OCI-LY7 (cell line): ENCODE measurements around the gene DIP2C.

Experiments used
- CTCF ChIP-seq: fragments of 200-600 bp; sonication (generic); conservative IDR thresholded peaks from 2 replicates; pipeline ENCODE4 v1.5.1; 2014; ENCODE audit warnings: mild to moderate bottlenecking, antibody characterized with exemption, low read length, moderate library complexity, mixed read lengths
- EZH2phosphoT487 ChIP-seq: fragments of 200-600 bp; sonication (generic); IDR thresholded peaks from 2 replicates; pipeline ENCODE4 v1.6.1; 2018; ENCODE audit warnings: low read depth, borderline replicate concordance, mild to moderate bottlenecking, mixed run types, antibody characterized with exemption, low read length, moderate library complexity, mixed read lengths

GRCh38 chr10:429696-430095 is 259.8 kb downstream of the DIP2C start:
- TF ChIP-seq CTCF (no peak), EZH2phosphoT487 (no peak)
